T-helper 1 cell treated with Interleukin-12 subunit alpha and Interleukin-12 subunit beta and Interleukin-4 antibody, amounts not matched to agents 30 ng/mL and 1 ng/mL, for 36 hours (primary cell): ENCODE measurements around the gene ANGPTL2. TPM values are rescaled to one million over a fixed set of nuclear protein-coding genes. Genes with fewer than 3 reads are reported as not detected.

Source experiments
- intact Hi-C: fragments of 100-400 bp; cut with micrococcal nuclease; formaldehyde crosslinking; loops from one replicate; pipeline ENCODE4 v1.15.1; 2024
- total RNA-seq: library from RNA; stranded (reverse); gene quantifications from 2 replicates; pipeline ENCODE4 v1.2.3, GENCODE V29; 2022

ANGPTL2 gene
- total RNA-seq, 1 donor from 2014 or later, result not detected

GRCh38 chr9:127137640-127138360 lies 15.4 kb upstream of the ANGPTL2 start:
- intact Hi-C loops, result no loop called here

DNA sequence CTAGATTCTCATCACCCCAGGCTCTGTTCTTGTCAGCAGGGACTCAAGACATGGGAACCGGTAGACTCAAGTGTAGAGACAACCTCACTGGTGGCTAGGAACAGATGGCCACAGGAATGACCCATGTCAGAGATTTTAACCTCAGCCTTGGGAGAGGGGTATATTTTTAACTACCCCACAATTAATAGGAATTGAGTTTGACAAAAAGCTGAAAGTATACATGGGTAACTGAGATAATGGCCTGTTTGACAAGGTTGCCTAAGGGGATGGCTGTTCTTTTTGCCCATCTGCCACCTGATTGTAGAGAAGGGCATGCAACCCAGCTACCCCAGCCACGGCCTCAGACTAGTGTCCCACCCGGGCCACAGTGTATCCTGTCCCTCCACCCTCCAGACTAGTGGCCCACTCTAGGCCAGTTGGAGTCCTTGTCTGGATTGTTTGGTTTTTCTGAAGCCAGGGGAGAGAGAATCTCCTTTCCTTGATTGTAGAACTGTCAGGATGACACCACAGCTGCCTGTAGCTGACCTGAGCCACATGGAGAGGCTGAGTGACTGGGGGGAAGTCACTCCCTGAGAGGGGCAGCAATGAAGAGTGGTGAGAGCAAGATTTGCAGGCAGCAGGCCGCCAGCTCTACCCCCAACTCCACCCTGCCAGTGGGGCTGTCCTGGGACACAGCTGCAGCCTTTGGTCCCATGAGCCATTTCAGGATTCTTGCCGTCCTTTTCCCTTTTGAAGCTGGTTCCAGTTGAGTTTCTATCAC lies 14.6 kb upstream of the ANGPTL2 start:
- intact Hi-C loops, result no loop called here

- intact Hi-C loops, result no loop called here
These were observed 13.8 kb upstream of the ANGPTL2 start for GRCh38 chr9:127136081-127136879.

DNA sequence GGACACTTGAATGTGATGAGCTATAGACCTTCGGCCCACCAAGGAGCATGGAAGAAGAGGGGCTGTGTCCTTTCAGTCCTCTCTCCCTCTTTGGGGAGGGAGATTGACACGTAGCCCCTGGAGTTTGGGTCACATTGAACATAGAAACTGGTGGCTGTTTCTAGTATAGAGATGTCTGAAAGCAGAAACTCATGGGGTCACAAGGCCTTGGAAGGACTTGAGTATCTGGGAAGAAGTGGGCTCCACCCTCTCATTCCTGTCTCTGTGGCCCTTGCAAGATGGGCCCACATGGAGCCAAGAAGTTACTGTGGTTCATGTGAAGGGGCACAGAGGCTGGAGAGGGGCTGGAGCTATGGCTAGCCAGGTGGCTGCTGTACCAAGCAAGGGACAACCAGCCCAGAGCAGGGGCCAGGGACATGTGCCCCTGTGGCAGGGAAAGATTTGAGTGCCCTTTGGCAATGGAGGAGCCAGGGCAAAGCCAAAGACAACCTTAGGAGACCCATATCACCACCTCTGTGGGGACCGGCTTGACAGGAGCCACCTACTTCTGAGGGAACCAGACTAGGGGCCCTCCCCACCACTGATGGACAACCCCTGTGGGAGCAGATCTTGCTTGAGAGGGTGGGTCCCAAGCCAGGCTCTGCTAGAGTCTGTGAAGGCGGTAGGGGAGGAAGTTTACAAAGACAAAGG lies 12.8 kb upstream of the ANGPTL2 start:
- intact Hi-C loops, result no loop called here

- intact Hi-C loops, result no loop called here
These were observed 11.3 kb upstream of the ANGPTL2 start for GRCh38 chr9:127133739-127134167.

- intact Hi-C loops, result no loop called here
These were observed 10.6 kb upstream of the ANGPTL2 start for GRCh38 chr9:127132921-127133647.

- intact Hi-C loops, result no loop called here
These were observed 9.9 kb upstream of the ANGPTL2 start for GRCh38 chr9:127132375-127132774.

DNA sequence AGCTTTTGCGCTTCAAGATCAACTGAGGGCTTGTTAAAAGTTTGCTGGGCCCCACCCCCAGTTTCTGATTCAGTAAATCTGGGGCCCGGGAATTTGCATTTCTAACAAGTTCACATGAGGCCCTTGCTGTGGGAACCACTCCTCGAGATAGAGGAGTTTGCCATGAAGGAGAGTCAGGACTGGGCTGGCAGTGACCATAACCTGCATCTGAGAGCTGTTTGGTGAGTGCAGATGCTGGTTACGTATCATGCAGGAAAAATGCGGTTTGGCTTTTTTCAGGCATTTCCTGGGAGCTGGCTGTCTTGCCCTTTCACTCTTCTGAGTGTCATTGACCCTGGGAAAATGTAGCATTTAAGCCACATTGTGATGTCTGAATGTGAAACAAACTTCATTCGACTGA lies 9.4 kb upstream of the ANGPTL2 start:
- intact Hi-C loops, result no loop called here

GRCh38 chr9:127130661-127131538 lies 8.5 kb upstream of the ANGPTL2 start:
- intact Hi-C loops, result no loop called here

DNA sequence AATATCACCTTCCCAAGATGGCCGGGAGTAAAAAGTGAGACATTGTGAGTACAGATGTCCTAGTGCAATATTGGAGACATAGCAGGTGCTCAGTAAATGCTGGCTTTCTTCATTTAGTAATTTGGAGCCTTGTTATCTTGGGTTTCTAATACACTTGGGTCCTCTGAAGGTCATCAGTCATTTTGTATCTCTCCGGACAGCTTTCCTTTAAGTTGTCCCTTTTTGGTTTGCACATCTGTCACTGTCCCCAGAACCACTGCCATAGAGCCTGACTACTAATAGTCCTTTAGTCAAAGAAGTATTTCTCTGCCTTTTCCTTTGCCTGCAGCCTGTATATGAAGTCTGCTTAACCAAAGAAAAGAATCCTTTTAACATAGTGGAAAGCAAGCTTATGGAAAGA lies 7.8 kb upstream of the ANGPTL2 start:
- intact Hi-C loops, result no loop called here

- intact Hi-C loops, result no loop called here
These were observed 7.3 kb upstream of the ANGPTL2 start for GRCh38 chr9:127129718-127130085.

DNA sequence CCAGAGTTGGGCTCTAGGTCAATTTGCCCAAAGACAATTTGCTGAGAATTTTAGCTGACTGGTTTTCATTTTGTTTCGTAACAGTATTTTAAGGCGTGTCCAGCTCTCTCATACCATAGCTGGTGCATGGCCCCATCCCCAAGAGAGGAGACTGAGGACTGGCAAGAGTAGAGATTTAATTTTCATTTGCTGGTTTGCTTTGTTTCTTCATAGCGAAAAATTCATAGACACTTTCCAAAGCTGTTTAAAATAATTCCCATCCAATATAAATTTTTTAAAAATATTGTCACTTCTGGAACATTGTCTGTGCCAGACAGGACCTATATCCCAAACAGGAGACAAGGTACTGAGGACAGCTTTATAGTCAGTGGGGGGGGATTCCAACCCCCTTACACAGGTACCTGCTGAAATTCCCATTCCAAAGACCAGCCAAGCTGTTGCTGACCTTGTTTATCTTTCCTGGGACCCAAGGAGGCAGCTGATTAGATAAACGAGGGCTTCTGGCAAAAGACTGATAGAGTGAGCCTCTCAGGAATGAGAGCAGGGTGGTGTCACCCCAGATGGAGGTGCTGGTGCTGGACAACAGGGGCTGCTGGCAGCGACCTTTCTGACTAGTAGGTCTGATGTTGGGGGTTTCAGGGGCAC lies 6.8 kb upstream of the ANGPTL2 start:
- intact Hi-C loops, result no loop called here

DNA sequence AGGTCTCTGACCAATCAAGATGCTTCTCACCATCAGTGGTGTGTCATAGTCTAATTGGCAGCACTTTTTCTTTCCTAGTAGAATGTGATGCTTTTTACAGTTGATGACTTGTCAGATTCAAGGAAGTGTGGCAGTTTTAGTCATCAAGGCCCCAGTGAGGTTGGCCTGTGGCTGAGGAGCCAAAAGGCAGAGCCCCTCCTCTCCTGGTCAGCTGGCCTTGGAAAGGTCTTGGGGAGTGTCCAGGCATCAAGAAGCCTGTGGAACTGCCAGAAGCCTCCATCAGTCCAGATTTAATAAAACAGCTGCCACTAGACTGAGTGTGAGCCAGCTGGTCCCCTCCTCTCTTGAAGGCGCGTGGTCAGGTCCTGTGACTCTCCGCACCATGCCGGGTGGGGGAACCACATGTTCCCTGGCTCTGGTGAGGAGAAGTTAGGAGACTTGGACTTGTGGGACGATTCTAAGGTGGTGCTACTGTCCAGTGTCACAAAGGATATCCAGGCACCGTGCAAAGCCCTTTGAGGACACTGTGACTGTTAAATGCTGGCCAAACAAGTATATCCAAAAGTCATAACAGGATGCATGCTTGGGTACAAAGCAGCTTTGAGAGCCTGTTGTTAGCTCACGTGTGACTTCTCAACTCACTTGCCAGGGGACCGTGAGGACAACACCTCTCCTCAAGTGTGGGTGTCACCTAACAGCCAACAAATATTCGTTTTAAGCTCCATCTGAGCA lies 6.1 kb upstream of the ANGPTL2 start:
- intact Hi-C loops, result no loop called here

DNA sequence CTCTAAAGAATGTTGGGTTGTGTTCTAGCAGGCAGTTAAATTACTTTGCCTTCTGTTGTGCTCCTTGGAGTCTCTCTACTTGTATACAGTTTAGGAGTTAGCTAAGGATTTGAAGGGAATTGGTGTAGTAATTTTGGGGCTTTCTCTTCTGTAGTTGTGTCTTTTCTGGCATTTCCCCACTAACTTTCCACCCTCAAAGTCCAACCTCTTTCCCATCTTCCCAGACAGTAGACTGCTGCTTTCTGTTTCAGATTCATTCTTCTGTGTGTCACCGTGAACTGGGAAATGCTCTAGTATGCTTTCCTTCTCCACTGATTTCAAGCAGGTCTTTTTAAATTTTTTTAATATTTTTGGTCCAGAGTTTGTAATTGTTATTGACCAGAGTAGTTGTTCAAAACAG lies 4.5 kb upstream of the ANGPTL2 start:
- intact Hi-C loops, result no loop called here

- intact Hi-C loops, result no loop called here
These were observed 2.4 kb upstream of the ANGPTL2 start for GRCh38 chr9:127124792-127125191.

- intact Hi-C loops, result no loop called here
These were observed 1.7 kb upstream of the ANGPTL2 start for GRCh38 chr9:127124111-127124531.

DNA sequence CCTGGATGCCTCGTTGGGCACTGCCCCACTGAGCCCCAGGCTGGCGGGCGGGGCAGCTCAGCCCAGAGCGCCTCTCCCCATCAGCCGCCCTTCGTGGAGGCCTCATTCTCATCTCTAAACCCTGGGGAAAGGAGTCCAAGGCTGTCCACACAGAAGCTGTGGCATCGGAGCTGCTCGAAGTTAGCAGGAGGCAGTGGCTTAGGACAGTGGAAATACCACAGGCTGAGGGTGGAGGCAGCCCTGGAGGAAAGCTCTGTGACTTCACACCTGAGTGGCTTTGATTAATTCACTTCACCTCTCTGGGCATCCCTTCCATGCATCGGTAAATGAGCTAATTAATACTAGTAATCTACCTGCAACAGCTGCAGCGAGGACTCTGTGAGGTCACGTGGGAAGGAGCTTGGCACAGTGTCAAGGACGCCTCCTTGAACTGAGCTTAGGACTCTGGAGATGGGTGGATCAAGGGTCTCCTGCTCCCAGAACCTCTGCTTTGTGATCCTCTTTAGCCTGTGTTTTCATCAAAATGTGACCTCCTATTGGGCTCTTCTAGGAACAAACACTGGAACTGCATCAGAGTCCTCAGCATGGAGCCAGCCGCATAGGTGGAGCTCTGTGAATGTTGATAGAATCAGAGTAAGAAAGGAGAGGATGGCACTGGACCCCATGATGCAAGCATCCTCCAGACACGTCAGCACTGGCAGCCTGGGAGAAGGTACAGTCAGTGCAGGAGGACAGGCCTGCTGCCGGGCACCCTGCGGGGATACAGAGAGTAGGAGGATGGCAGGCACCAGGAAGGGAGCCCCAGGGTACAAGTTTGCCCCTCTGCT lies 842 bp upstream of the ANGPTL2 start:
- intact Hi-C loops, result no loop called here
